C4-2B (cell line): ENCODE measurements around the gene KRT83.

Experiments used
- H3K27ac ChIP-seq: fragments of 450-650 bp; 2 replicates; pipeline ENCODE4 v1.5.1; 2017
- CTCF ChIP-seq: fragments of 450-650 bp; conservative IDR thresholded peaks from 2 replicates; pipeline ENCODE4 v1.5.1; 2017; ENCODE audit warnings: mild to moderate bottlenecking
- ZFX ChIP-seq: fragments of 450-650 bp; IDR thresholded peaks from 2 replicates; pipeline ENCODE4 v1.6.1; 2017

The KRT83 gene

GRCh38 chr12:52335598-52336262 is 14.5 kb upstream of the KRT83 start:
- H3K27ac ChIP-seq = no peak overlapping the region
- TF ChIP-seq ZFX (no peak), CTCF (no peak)

- no peak overlapping the region for H3K27ac ChIP-seq
- TF ChIP-seq ZFX (no peak), CTCF (no peak)
These were observed 13.0 kb upstream of the KRT83 start for GRCh38 chr12:52334185-52334584.

GRCh38 chr12:52333321-52333720 is 12.1 kb upstream of the KRT83 start:
- no peak overlapping the region for H3K27ac ChIP-seq
- TF ChIP-seq ZFX = no peak
- TF ChIP-seq CTCF = no peak

GRCh38 chr12:52332381-52332780 is 11.2 kb upstream of the KRT83 start:
- no peak overlapping the region for H3K27ac ChIP-seq
- no peak for TF ChIP-seq ZFX
- TF ChIP-seq CTCF = no peak

- TF ChIP-seq ZFX = no peak
- no peak overlapping the region for H3K27ac ChIP-seq
These were observed 10.6 kb upstream of the KRT83 start for GRCh38 chr12:52331833-52332232.

- TF ChIP-seq CTCF (no peak), ZFX (no peak)
These were observed 9.8 kb upstream of the KRT83 start for GRCh38 chr12:52331039-52331438.

GRCh38 chr12:52327830-52328500 is 6.8 kb upstream of the KRT83 start:
- H3K27ac ChIP-seq = peak overlapping the region; percentile 0; the same call in 1 of the 2 replicates
- TF ChIP-seq ZFX = no peak
- peak; percentile 54 for TF ChIP-seq CTCF

More at GRCh38 chr12:52331039-52331438, 9.8 kb upstream of the KRT83 start:
- no peak overlapping the region for H3K27ac ChIP-seq
